Astrocyte (in vitro differentiated cells and primary cell): ENCODE measurements around the gene GCNA.

Experiments used
- CTCF ChIP-seq: IDR thresholded peaks from 2 replicates; pipeline ENCODE4 v1.5.1; 2011; ENCODE audit warnings: low read depth, mild to moderate bottlenecking, inconsistent platforms, low read length, moderate library complexity; ENCODE audit not compliant: insufficient read depth
- EZH2 ChIP-seq: IDR thresholded peaks from 2 replicates; pipeline ENCODE4 v1.6.1; 2012; ENCODE audit warnings: mild to moderate bottlenecking, low read length, inconsistent platforms; ENCODE audit not compliant: insufficient read depth

DNA sequence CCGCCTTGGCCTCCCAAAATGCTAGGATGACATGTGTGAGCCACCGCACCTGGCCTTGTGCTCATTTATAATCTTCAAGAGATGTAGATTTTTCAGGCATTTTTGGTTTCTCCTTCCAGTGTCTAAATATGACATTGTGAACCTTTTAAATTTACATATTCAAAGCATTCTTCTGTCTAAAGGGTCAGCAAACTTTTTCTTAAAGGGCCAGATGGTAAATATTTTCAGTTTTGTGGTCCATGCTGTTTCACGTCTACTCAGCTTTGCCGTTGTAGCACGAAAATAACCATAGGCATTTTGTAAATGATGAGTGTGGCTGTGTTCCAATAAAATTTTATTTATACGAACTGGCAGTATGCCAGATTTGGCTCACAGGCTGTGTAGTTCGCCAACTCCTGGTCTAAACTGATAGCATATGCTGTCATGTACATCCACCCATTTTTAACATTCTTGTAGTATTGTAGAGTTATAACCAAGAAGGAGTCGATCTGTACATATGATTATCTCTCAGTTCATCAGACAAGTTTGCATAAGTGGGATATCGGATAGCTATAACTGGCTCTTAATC, 12.7 kb upstream of the GCNA start:
- TF ChIP-seq CTCF (no peak), EZH2 (no peak)
